HEK293T (cell line): ENCODE data around the gene TSEN34.
"Not testable (repeated sequence)": the region's sequence is repeated elsewhere in the genome, so short reads cannot be mapped to it uniquely, and the experiment has no call there.

Experiments
- CTCF ChIA-PET: fragments of 350-600 bp; formaldehyde crosslinking; extraction: SDS; loops from one replicate; lab custom pipeline; 2021; ENCODE audit warnings: antibody characterized with exemption, inconsistent platforms; lab: Yijun Ruan, JAX
- POLR2A ChIA-PET: fragments of 350-600 bp; formaldehyde crosslinking; extraction: SDS; loops from one replicate; lab custom pipeline; 2020; ENCODE audit warnings: antibody characterized with exemption, inconsistent platforms; lab: Yijun Ruan, JAX
- DNase-seq: peaks from one replicate; pipeline ENCODE4 v3.0.0; 2012; ENCODE audit warnings: mixed read lengths; ENCODE audit errors: extremely low spot score
- ARNT ChIP-seq: fragments of 450-650 bp; IDR thresholded peaks from 2 replicates; pipeline ENCODE4 v1.6.1; 2017; ENCODE audit warnings: mild to moderate bottlenecking
- BHLHE40 ChIP-seq: fragments of 450-650 bp; IDR thresholded peaks from 2 replicates; pipeline ENCODE4 v1.6.1; 2016; ENCODE audit warnings: mild to moderate bottlenecking, moderate library complexity, borderline replicate concordance
- CTBP1 ChIP-seq: fragments of 450-650 bp; IDR thresholded peaks from 2 replicates; pipeline ENCODE4 v1.6.1; 2016; ENCODE audit warnings: borderline replicate concordance
- ELF4 ChIP-seq: fragments of 450-650 bp; IDR thresholded peaks from 2 replicates; pipeline ENCODE4 v1.6.1; 2017; ENCODE audit warnings: antibody characterized with exemption
- FOXA1 ChIP-seq: fragments of 450-650 bp; IDR thresholded peaks from 2 replicates; pipeline ENCODE4 v1.6.1; 2016; ENCODE audit warnings: mild to moderate bottlenecking
- FOXK2 ChIP-seq: fragments of 450-650 bp; IDR thresholded peaks from 2 replicates; pipeline ENCODE4 v1.6.1; 2016; ENCODE audit warnings: mild to moderate bottlenecking
- FOXM1 ChIP-seq: fragments of 450-650 bp; IDR thresholded peaks from 2 replicates; pipeline ENCODE4 v1.6.1; 2017; ENCODE audit warnings: mild to moderate bottlenecking, borderline replicate concordance
- HDGF ChIP-seq: fragments of 450-650 bp; IDR thresholded peaks from 2 replicates; pipeline ENCODE4 v1.6.1; 2017; ENCODE audit warnings: antibody characterized with exemption, borderline replicate concordance
- L3MBTL2 ChIP-seq: fragments of 450-650 bp; conservative IDR thresholded peaks from 2 replicates; pipeline ENCODE4 v1.6.1; 2016; ENCODE audit warnings: mild to moderate bottlenecking
- LEF1 ChIP-seq: fragments of 450-650 bp; IDR thresholded peaks from 2 replicates; pipeline ENCODE4 v1.6.1; 2017; ENCODE audit warnings: mild to moderate bottlenecking, borderline replicate concordance
- NFRKB ChIP-seq: fragments of 450-650 bp; IDR thresholded peaks from 2 replicates; pipeline ENCODE4 v1.6.1; 2016; ENCODE audit warnings: mild to moderate bottlenecking, moderate library complexity
- PKNOX1 ChIP-seq: fragments of 450-650 bp; IDR thresholded peaks from 2 replicates; pipeline ENCODE4 v1.6.1; 2016
- SP1 ChIP-seq: fragments of 450-650 bp; IDR thresholded peaks from 2 replicates; pipeline ENCODE4 v1.6.1; 2017
- SUZ12 ChIP-seq: fragments of 450-650 bp; IDR thresholded peaks from 2 replicates; pipeline ENCODE4 v1.6.1; 2016; ENCODE audit warnings: mild to moderate bottlenecking
- TARDBP ChIP-seq: fragments of 450-650 bp; IDR thresholded peaks from 2 replicates; pipeline ENCODE4 v1.6.1; 2016
- ZNF384 ChIP-seq: fragments of 450-650 bp; IDR thresholded peaks from 2 replicates; pipeline ENCODE4 v1.6.1; 2016

TSEN34 gene

GRCh38 chr19:54204767-54205468 is 13.8 kb downstream of the TSEN34 start:
- ChIA-PET POLR2A (interaction anchor here (1.0 to 6.7 kb wide), 2 partner anchors 15 to 17 kb away, joined by 3 to 46 read pairs; partner anchors contain the start of genes MBOAT7 and TSEN34), CTCF (no interaction called here)
- TF ChIP-seq PKNOX1 = no peak
- TF ChIP-seq TARDBP = no peak
- no peak for TF ChIP-seq SP1
- TF ChIP-seq ARNT = no peak
- no peak for TF ChIP-seq FOXK2
- TF ChIP-seq FOXA1 = no peak
- TF ChIP-seq ZNF384 = no peak
- no peak for TF ChIP-seq FOXM1
- TF ChIP-seq HDGF = no peak
- no peak for TF ChIP-seq ELF4
- TF ChIP-seq NFRKB = no peak
- TF ChIP-seq L3MBTL2 = no peak
- TF ChIP-seq BHLHE40 = no peak
- TF ChIP-seq LEF1 = no peak
- no peak for TF ChIP-seq CTBP1
- TF ChIP-seq SUZ12 = no peak
- no peak for DNase-seq

- no peak for DNase-seq
- CTCF ChIA-PET = no interaction called here
- POLR2A ChIA-PET = interaction anchor here (1.0 to 6.7 kb wide), 2 partner anchors 16 to 17 kb away, joined by 3 to 46 read pairs; partner anchors contain the start of genes MBOAT7 and TSEN34
- TF ChIP-seq HDGF (no peak), FOXM1 (no peak), SP1 (no peak), L3MBTL2 (no peak), FOXA1 (no peak), LEF1 (no peak), ARNT (no peak), NFRKB (no peak), TARDBP (no peak), CTBP1 (no peak), BHLHE40 (no peak), PKNOX1 (no peak), ELF4 (no peak), FOXK2 (no peak), ZNF384 (no peak), SUZ12 (no peak)
These were observed 15.1 kb downstream of the TSEN34 start for GRCh38 chr19:54206030-54206830.

GRCh38 chr19:54206831-54207177 is 15.7 kb downstream of the TSEN34 start:
- ChIA-PET POLR2A (interaction anchor here (6.7 kb wide), 1 partner anchor 17 kb away, joined by 46 read pairs; the partner anchor contains the start of genes MBOAT7 and TSEN34), CTCF (no interaction called here)
- no peak for DNase-seq
- TF ChIP-seq LEF1 = no peak
- no peak for TF ChIP-seq BHLHE40
- TF ChIP-seq SUZ12 = no peak
- no peak for TF ChIP-seq TARDBP
- no peak for TF ChIP-seq FOXA1
- no peak for TF ChIP-seq HDGF
- no peak for TF ChIP-seq ELF4
- no peak for TF ChIP-seq NFRKB
- no peak for TF ChIP-seq FOXM1
- TF ChIP-seq SP1 = no peak
- no peak for TF ChIP-seq FOXK2
- no peak for TF ChIP-seq ZNF384
- TF ChIP-seq CTBP1 = no peak
- TF ChIP-seq PKNOX1 = no peak
- no peak for TF ChIP-seq L3MBTL2
- no peak for TF ChIP-seq ARNT

- CTCF ChIA-PET, DNase-seq: not testable (repeated sequence)
- POLR2A ChIA-PET = interaction anchor here (6.7 kb wide), 1 partner anchor 18 kb away, joined by 46 read pairs; the partner anchor contains the start of genes MBOAT7 and TSEN34
These were observed 16.1 kb downstream of the TSEN34 start for GRCh38 chr19:54207193-54207592.

- POLR2A ChIA-PET = interaction anchor here (6.7 kb wide), 1 partner anchor 18 kb away, joined by 46 read pairs; the partner anchor contains the start of genes MBOAT7 and TSEN34
- DNase-seq = no peak
- CTCF ChIA-PET = no interaction called here
- TF ChIP-seq ZNF384 (no peak), SUZ12 (no peak), PKNOX1 (no peak)
These were observed 16.5 kb downstream of the TSEN34 start for GRCh38 chr19:54207676-54207982.
